Naive thymus-derived CD4-positive, alpha-beta T cell (primary cell): Measurements from ENCODE around the gene APLP2. TPM values are rescaled to one million over a fixed set of nuclear protein-coding genes. Genes with fewer than 3 reads are reported as not detected.

Source experiments
- ATAC-seq: fragments of 150-1000 bp; cut with Tn5 transposase; 2 replicates; pipeline ENCODE4 v1.10.0; 2021; ENCODE audit warnings: mild to moderate bottlenecking, moderate library complexity
- CTCF ChIA-PET: fragments of 350-600 bp; sonication (Branson Sonifier 250); formaldehyde crosslinking; loops from one replicate; lab custom pipeline; 2021; ENCODE audit warnings: antibody characterized with exemption; lab: Charles Lee
- POLR2A ChIA-PET: fragments of 350-600 bp; sonication (Branson Sonifier 250); formaldehyde crosslinking; loops from one replicate; lab custom pipeline; 2021; ENCODE audit warnings: antibody characterized with exemption, inconsistent platforms; lab: Charles Lee
- DNase-seq, 9 donors: peaks; one replicate each; pipeline versions ENCODE4 v3.0.0 to v3.0.0-alpha.2; 2020 to 2022; ENCODE audit warnings: mixed read lengths in 1 of 9
- H3K27ac ChIP-seq: one replicate; pipeline ENCODE4 v1.7.0; 2013; ENCODE audit warnings: mild to moderate bottlenecking, low read depth, low read length, moderate library complexity
- H3K27me3 ChIP-seq, 2 donors: one replicate each; pipeline ENCODE4 v1.7.0; 2013; ENCODE audit warnings: low read length in 2 of 2, mild to moderate bottlenecking in 2 of 2, moderate library complexity in 2 of 2; ENCODE audit not compliant: control insufficient read depth in 2 of 2, insufficient read depth in 2 of 2
- H3K36me3 ChIP-seq, 3 experiments: 1 replicate in 2 of 3; 2 replicates in 1 of 3; pipeline ENCODE4 v1.7.0; 2013; ENCODE audit warnings: low read length in 3 of 3, mild to moderate bottlenecking in 3 of 3, moderate library complexity in 1 of 3; ENCODE audit not compliant: insufficient read depth in 3 of 3, control insufficient read depth in 2 of 3
- H3K4me1 ChIP-seq, 2 donors: one replicate each; pipeline ENCODE4 v1.7.0; 2013; ENCODE audit warnings: low read length in 2 of 2, mild to moderate bottlenecking in 2 of 2, moderate library complexity in 1 of 2; ENCODE audit not compliant: control insufficient read depth in 2 of 2, insufficient read depth in 2 of 2
- H3K4me3 ChIP-seq: 2 replicates; pipeline ENCODE4 v1.7.0; 2013; ENCODE audit warnings: mild to moderate bottlenecking, low read length
- H3K9me3 ChIP-seq, 3 experiments: 1 replicate in 2 of 3; 2 replicates in 1 of 3; pipeline ENCODE4 v1.7.0; 2013; ENCODE audit warnings: low read length in 3 of 3; ENCODE audit not compliant: control insufficient read depth in 2 of 3
- H3K27ac Mint-ChIP-seq, 9 donors: one replicate each; pipeline ENCODE4 v1.8.0; 2020 to 2022; ENCODE audit warnings: mixed read lengths in 9 of 9, mild to moderate bottlenecking in 8 of 9, moderate library complexity in 5 of 9, inconsistent platforms in 2 of 9
- H3K27me3 Mint-ChIP-seq, 5 donors: one replicate each; pipeline ENCODE4 v1.8.0; 2021 to 2022; ENCODE audit warnings: mixed read lengths in 5 of 5, mild to moderate bottlenecking in 1 of 5
- H3K36me3 Mint-ChIP-seq, 5 donors: one replicate each; pipeline ENCODE4 v1.8.0; 2020 to 2022; ENCODE audit warnings: mixed read lengths in 5 of 5, mild to moderate bottlenecking in 3 of 5, inconsistent platforms in 1 of 5
- H3K4me1 Mint-ChIP-seq, 7 donors: one replicate each; pipeline ENCODE4 v1.8.0; 2020 to 2022; ENCODE audit warnings: mixed read lengths in 7 of 7, mild to moderate bottlenecking in 3 of 7, inconsistent platforms in 1 of 7
- H3K4me3 Mint-ChIP-seq, 10 donors: one replicate each; pipeline ENCODE4 v1.8.0; 2020 to 2022; ENCODE audit warnings: mild to moderate bottlenecking in 10 of 10, mixed read lengths in 10 of 10, moderate library complexity in 6 of 10, inconsistent platforms in 2 of 10
- H3K9me3 Mint-ChIP-seq, 11 donors: one replicate each; pipeline ENCODE4 v1.8.0; 2020 to 2022; ENCODE audit warnings: mixed read lengths in 11 of 11, mild to moderate bottlenecking in 4 of 11, inconsistent platforms in 1 of 11, moderate library complexity in 1 of 11
- intact Hi-C, 2 donors: fragments of 100-400 bp; cut with micrococcal nuclease; formaldehyde crosslinking; loops; one replicate each; pipeline ENCODE4 v1.15.1; 2023
- polyA plus RNA-seq, 2 donors: library from polyadenylated mRNA; unstranded; fragments of 300-500 nt; fragmentation: Illumina TruSeq; gene quantifications; one replicate each; pipeline ENCODE4 v1.2.3, GENCODE V29; 2021
- total RNA-seq, 6 experiments: library from RNA in 5 of 6; stranded (reverse) in 5 of 6; gene quantifications; 1 replicate in 5 of 6; 2 replicates in 1 of 6; pipeline ENCODE4 v1.2.3 and lab custom pipeline; 2021 to 2026

Gene APLP2
- total and polyA plus RNA-seq, 7 experiments from 2014 or later: 26.6 to 172 (median 46.3) TPM

- Histone ChIP-seq H3K27me3 (peaks cover 0 to 3% of the 10 kb centered on the region in 2 donors), H3K27ac (peak overlapping the region; percentile 89), H3K4me3 (peak overlapping the region; percentile 48), H3K4me1 (peaks cover 3 to 5% of the 10 kb centered on the region in 2 donors), H3K36me3 (peaks cover 0 to 8% (median 0%) of the 10 kb centered on the region in 3 experiments), H3K9me3 (no peaks in the 10 kb centered on the region)
- Mint-ChIP-seq H3K4me1 (peaks cover 19 to 38% (median 21%) of the 10 kb centered on the region in 7 donors), H3K27me3 (peaks cover 0 to 23% (median 0%) of the 10 kb centered on the region in 5 donors), H3K4me3 (peak overlapping the region; percentile 74 to 93 (median 88)), H3K27ac (peak overlapping the region in 8 of 9 donors; percentile 30 to 84 (median 76)), H3K9me3 (peaks cover 0 to 4% (median 0%) of the 10 kb centered on the region in 11 donors), H3K36me3 (peaks cover 0 to 4% (median 0%) of the 10 kb centered on the region in 5 donors)
- DNase-seq (peak in 1 of 9 donors; percentile 3), ATAC-seq (no peak)
- CTCF ChIA-PET: interaction anchor here (0.9 to 2.2 kb wide), 5 partner anchors 48 to 149 kb away, joined by 3 to 8 read pairs (median 5); partner anchors contain the start of gene PRDM10
- POLR2A ChIA-PET: interaction anchor here (0.8 to 2.9 kb wide), 2 partner anchors 68 to 175 kb away, joined by 3 to 55 read pairs; partner anchors contain the start of gene PRDM10
- intact Hi-C loops: loop anchor here in 1 of 2 donors (5.0 kb wide), 1 partner anchor 794 kb away; no protein-coding TSS in a partner anchor
Measured at GRCh38 chr11:130070846-130071200, 1.1 kb downstream of the APLP2 start.

- H3K36me3 Mint-ChIP-seq: peaks cover 0 to 6% (median 0%) of the 10 kb centered on the region in 5 donors
- H3K4me1 ChIP-seq: peaks cover 3 to 5% of the 10 kb centered on the region in 2 donors
- H3K27me3 ChIP-seq: peaks cover 0 to 3% of the 10 kb centered on the region in 2 donors
- peak overlapping the region in 7 of 9 donors; percentile 30 to 84 (median 76) for H3K27ac Mint-ChIP-seq
- no peak for ATAC-seq
- peak overlapping the region; percentile 74 to 93 (median 88) for H3K4me3 Mint-ChIP-seq
- peaks cover 0 to 8% (median 0%) of the 10 kb centered on the region in 3 experiments for H3K36me3 ChIP-seq
- H3K4me1 Mint-ChIP-seq: peaks cover 19 to 40% (median 21%) of the 10 kb centered on the region in 7 donors
- ChIA-PET CTCF (interaction anchor here (0.9 to 2.2 kb wide), 5 partner anchors 52 to 150 kb away, joined by 3 to 8 read pairs (median 5); partner anchors contain the start of gene PRDM10), POLR2A (interaction anchor here (2.9 kb wide), 1 partner anchor 69 kb away, joined by 55 read pairs; the partner anchor contains the start of gene PRDM10)
- H3K9me3 ChIP-seq: no peaks in the 10 kb centered on the region
- peaks cover 0 to 4% (median 0%) of the 10 kb centered on the region in 11 donors for H3K9me3 Mint-ChIP-seq
- peaks cover 0 to 23% (median 0%) of the 10 kb centered on the region in 5 donors for H3K27me3 Mint-ChIP-seq
- peak in 1 of 9 donors; percentile 1 for DNase-seq
- intact Hi-C loops: loop anchor here in 1 of 2 donors (5.0 kb wide), 1 partner anchor 794 kb away; no protein-coding TSS in a partner anchor
- no peak overlapping the region for H3K27ac ChIP-seq
- H3K4me3 ChIP-seq: no peak overlapping the region
Measured at GRCh38 chr11:130071211-130071712, 1.6 kb downstream of the APLP2 start.

DNA sequence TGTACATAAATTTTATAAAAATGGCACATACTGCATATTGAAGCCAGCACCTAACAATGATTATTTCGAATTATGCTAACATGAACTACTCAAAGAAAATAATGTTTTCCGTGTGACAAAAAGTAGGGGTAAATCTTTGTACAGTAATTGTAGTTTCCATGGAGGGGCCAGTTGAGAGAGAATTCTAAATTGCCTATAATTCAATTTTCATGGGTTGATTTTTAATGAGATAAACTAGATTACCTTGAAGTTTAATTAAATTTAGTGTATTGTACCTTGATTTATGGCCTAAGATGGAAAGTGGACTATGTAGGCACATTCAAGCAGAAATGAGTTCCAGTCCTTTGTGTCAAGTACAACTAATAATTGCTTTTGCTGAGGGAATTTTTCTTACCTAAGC, 5.0 kb downstream of the APLP2 start:
- H3K27ac ChIP-seq: no peak overlapping the region
- intact Hi-C loops: loop anchor here in 1 of 2 donors (5.0 kb wide), 1 partner anchor 797 kb away; no protein-coding TSS in a partner anchor
- peaks cover 0 to 16% (median 0%) of the 10 kb centered on the region in 5 donors for H3K27me3 Mint-ChIP-seq
- peaks cover 0 to 3% of the 10 kb centered on the region in 2 donors for H3K27me3 ChIP-seq
- H3K36me3 Mint-ChIP-seq: peaks cover 0 to 13% (median 3%) of the 10 kb centered on the region in 5 donors
- H3K36me3 ChIP-seq: peaks cover 0 to 2% (median 0%) of the 10 kb centered on the region in 3 experiments
- H3K4me3 Mint-ChIP-seq: no peak overlapping the region
- H3K27ac Mint-ChIP-seq: no peak overlapping the region
- H3K9me3 ChIP-seq: no peaks in the 10 kb centered on the region
- ChIA-PET CTCF (no interaction called here), POLR2A (no interaction called here)
- H3K9me3 Mint-ChIP-seq: no peaks in the 10 kb centered on the region
- no peak overlapping the region for H3K4me3 ChIP-seq
- ATAC-seq: no peak
- H3K4me1 ChIP-seq: no peaks in the 10 kb centered on the region
- DNase-seq: no peak
- peaks cover 11 to 38% (median 16%) of the 10 kb centered on the region in 7 donors for H3K4me1 Mint-ChIP-seq

DNA sequence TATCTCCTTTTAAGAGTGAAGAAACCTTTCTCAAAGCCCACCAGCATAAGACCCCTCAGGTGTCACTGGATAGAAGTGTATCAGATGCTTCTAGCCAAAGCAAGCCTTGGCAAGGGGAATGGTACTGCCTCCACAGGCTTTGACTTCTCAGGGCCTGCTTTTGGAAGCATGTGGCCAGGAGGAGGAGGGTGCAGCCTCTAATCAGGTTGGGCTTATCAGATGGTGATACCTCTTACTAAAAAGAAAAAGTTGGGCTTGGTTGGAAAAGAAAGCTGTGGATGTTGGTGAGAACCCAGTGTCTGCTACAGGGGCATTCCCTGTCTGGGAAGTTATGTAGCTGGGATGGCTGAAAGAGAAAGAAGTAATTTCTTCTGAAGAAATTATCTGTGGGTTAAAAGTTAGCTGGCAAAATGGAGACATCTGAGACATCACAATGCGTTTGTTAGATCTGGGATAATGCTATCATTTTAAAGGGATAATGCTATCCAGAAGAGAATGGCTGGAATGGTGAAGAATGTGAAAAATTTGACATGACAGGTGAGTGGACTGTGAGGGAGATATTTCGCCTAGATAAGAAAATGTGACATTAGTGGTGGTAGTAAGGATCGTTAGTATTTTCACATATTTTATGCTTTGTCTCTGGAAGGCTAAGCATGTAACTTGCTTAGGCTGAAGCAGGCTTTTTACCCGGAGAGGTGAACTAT, 7.2 kb downstream of the APLP2 start:
- Mint-ChIP-seq H3K27ac (no peak overlapping the region), H3K36me3 (peaks cover 0 to 13% (median 3%) of the 10 kb centered on the region in 5 donors), H3K27me3 (peaks cover 0 to 6% (median 0%) of the 10 kb centered on the region in 5 donors), H3K9me3 (no peaks in the 10 kb centered on the region), H3K4me1 (peaks cover 3 to 26% (median 5%) of the 10 kb centered on the region in 7 donors), H3K4me3 (no peak overlapping the region)
- Histone ChIP-seq H3K36me3 (no peaks in the 10 kb centered on the region), H3K27ac (no peak overlapping the region), H3K4me3 (no peak overlapping the region), H3K4me1 (no peaks in the 10 kb centered on the region), H3K27me3 (peaks cover 0 to 3% of the 10 kb centered on the region in 2 donors), H3K9me3 (no peaks in the 10 kb centered on the region)
- ChIA-PET CTCF (interaction anchor here (1.4 kb wide), 1 partner anchor 54 kb away, joined by 4 read pairs; no protein-coding TSS in a partner anchor), POLR2A (interaction anchor here (1.7 kb wide), 1 partner anchor 15 kb away, joined by 3 read pairs; no protein-coding TSS in a partner anchor)
- no peak for ATAC-seq
- intact Hi-C loops: no loop called here
- no peak for DNase-seq

- H3K27me3 Mint-ChIP-seq: peaks cover 0 to 2% (median 0%) of the 10 kb centered on the region in 5 donors
- DNase-seq (no peak), ATAC-seq (no peak)
- Histone ChIP-seq H3K36me3 (no peaks in the 10 kb centered on the region), H3K4me1 (no peaks in the 10 kb centered on the region), H3K9me3 (no peaks in the 10 kb centered on the region), H3K27me3 (peaks cover 0 to 3% of the 10 kb centered on the region in 2 donors), H3K27ac (no peak overlapping the region), H3K4me3 (no peak overlapping the region)
- ChIA-PET CTCF (interaction anchor here (0.7 to 1.4 kb wide), 2 partner anchors 42 to 54 kb away, joined by 3 to 4 read pairs; no protein-coding TSS in a partner anchor), POLR2A (no interaction called here)
- no peaks in the 10 kb centered on the region for H3K9me3 Mint-ChIP-seq
- H3K36me3 Mint-ChIP-seq: peaks cover 0 to 17% (median 0%) of the 10 kb centered on the region in 5 donors
- no peak overlapping the region for H3K4me3 Mint-ChIP-seq
- H3K27ac Mint-ChIP-seq: no peak overlapping the region
- intact Hi-C loops: no loop called here
- peaks cover 0 to 23% (median 4%) of the 10 kb centered on the region in 7 donors for H3K4me1 Mint-ChIP-seq
Measured at GRCh38 chr11:130077671-130078070, 8.0 kb downstream of the APLP2 start.

GRCh38 chr11:130078080-130078479, 8.4 kb downstream of the APLP2 start:
- no peak overlapping the region for H3K4me3 ChIP-seq
- DNase-seq (no peak), ATAC-seq (no peak)
- Mint-ChIP-seq H3K36me3 (peaks cover 0 to 18% (median 0%) of the 10 kb centered on the region in 5 donors), H3K4me1 (peaks cover 0 to 24% (median 4%) of the 10 kb centered on the region in 7 donors), H3K27ac (no peak overlapping the region), H3K27me3 (peaks cover 0 to 2% (median 0%) of the 10 kb centered on the region in 5 donors), H3K9me3 (no peaks in the 10 kb centered on the region), H3K4me3 (no peak overlapping the region)
- H3K27me3 ChIP-seq: peaks cover 0 to 2% of the 10 kb centered on the region in 2 donors
- CTCF ChIA-PET: interaction anchor here (0.7 kb wide), 1 partner anchor 42 kb away, joined by 3 read pairs; no protein-coding TSS in a partner anchor
- no peak overlapping the region for H3K27ac ChIP-seq
- H3K4me1 ChIP-seq: no peaks in the 10 kb centered on the region
- H3K36me3 ChIP-seq: no peaks in the 10 kb centered on the region
- H3K9me3 ChIP-seq: no peaks in the 10 kb centered on the region
- POLR2A ChIA-PET: no interaction called here
- intact Hi-C loops: no loop called here
